ENCODE results near the gene DDN. TPM values are rescaled to one million over a fixed set of nuclear protein-coding genes. Genes with fewer than 3 reads are reported as not detected.

DDN gene
- total RNA-seq, 3 donors from 2014 or later, result under 0.01 to 0.16 TPM; not detected in 1

DNA sequence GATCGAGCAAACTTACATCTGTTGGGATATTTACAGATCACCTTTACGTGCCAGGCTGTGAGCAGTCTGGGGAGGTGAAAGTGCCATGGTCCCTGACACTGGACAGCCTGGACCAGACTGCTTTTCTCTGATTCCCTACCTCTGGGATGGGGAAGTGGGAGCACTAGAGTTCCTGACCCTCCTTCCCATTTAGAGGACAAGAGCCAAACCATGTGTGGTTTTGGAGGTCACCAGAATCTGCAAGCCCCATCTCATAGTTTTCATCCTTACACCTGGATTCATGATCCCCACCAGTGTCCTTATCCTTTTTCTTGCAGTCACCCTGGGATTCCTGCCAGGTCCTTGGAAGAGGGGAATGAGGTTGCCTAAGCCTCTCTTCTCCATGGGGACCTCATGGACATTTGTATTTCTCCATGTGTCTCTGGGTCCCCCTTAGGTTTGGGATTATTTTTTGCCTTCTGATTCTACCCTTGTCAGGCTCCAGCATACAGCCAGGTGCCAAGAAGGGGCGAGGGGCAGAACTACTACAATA is 26.2 kb downstream of the DDN start:
- Histone ChIP-seq H3K27me3 (peaks cover 12 to 69% of the 10 kb centered on the region in 2 donors), H3K4me3 (no peak overlapping the region), H3K27ac (no peak overlapping the region), H3K36me3 (no peaks in the 10 kb centered on the region), H3K9me3 (no peaks in the 10 kb centered on the region), H3K4me1 (peaks cover 5 to 9% of the 10 kb centered on the region in 2 donors)
- DNase-seq (ENCODE audit: low spot score in 2 of 2), result no peak
- TF ChIP-seq POLR2AphosphoS5 (IDR thresholded peaks at IDR 0.05), result no peak
- no peak for TF ChIP-seq CTCF (IDR thresholded peaks at IDR 0.05)
- no peak for TF ChIP-seq POLR2A (IDR thresholded peaks at IDR 0.05)
- intact Hi-C loops (cut with DNase I; ENCODE audit: low total_unique reads), result no loop called here

GRCh38 chr12:48972213-48972951 is 26.8 kb downstream of the DDN start:
- Histone ChIP-seq H3K4me1 (peaks cover 5 to 8% of the 10 kb centered on the region in 2 donors), H3K27me3 (peaks cover 12 to 62% of the 10 kb centered on the region in 2 donors), H3K4me3 (no peak overlapping the region), H3K27ac (no peak overlapping the region), H3K36me3 (no peaks in the 10 kb centered on the region), H3K9me3 (no peaks in the 10 kb centered on the region)
- no peak for DNase-seq (ENCODE audit: low spot score in 2 of 2)
- intact Hi-C loops (cut with DNase I; ENCODE audit: low total_unique reads), result no loop called here
- TF ChIP-seq POLR2A (IDR thresholded peaks at IDR 0.05), result no peak
- TF ChIP-seq CTCF (IDR thresholded peaks at IDR 0.05), result no peak
- TF ChIP-seq POLR2AphosphoS5 (IDR thresholded peaks at IDR 0.05), result no peak

DNA sequence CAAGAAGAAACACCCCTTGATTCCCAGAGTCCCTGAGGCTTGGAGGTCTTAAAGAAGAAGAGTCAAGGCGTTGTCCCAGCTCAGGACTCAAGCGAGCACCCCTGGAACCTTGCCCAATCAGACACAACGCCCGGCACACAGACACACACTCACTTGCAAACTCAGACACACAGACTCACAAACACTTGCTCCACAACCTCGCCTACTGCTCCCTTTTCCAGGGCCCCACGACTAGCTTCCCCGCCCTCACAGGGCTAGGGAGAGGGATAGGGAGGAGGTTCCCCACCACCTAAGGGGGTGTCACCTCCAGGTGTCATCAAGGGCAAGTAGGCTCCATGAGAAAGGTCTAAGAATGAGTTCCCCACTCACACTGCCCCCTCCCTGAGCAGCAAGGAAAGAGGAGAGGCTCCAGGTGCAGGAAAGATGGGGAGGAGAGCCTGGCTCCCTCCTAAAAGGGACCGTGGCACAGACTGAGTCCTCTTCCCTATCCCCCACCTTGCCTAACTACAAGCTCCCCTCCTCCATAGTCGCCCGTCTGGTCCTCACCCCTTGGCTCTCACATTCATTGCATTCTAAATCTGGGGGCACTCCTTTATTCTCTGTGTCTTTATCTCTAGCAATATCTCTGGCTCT is 28.4 kb downstream of the DDN start:
- Histone ChIP-seq H3K27me3 (peaks cover 12 to 56% of the 10 kb centered on the region in 2 donors), H3K4me1 (peaks cover 5 to 8% of the 10 kb centered on the region in 2 donors), H3K9me3 (no peaks in the 10 kb centered on the region), H3K4me3 (peak overlapping the region in 2 of 3 donors; percentile 25 to 65), H3K27ac (no peak overlapping the region), H3K36me3 (no peaks in the 10 kb centered on the region)
- intact Hi-C loops (cut with DNase I; ENCODE audit: low total_unique reads), result no loop called here
- TF ChIP-seq POLR2A (IDR thresholded peaks at IDR 0.05) (no peak), CTCF (IDR thresholded peaks at IDR 0.05) (no peak), POLR2AphosphoS5 (IDR thresholded peaks at IDR 0.05) (no peak)
- no peak for DNase-seq (ENCODE audit: low spot score in 2 of 2)

GRCh38 chr12:48969833-48970701 is 29.1 kb downstream of the DDN start:
- Histone ChIP-seq H3K36me3 (no peaks in the 10 kb centered on the region), H3K4me3 (peak overlapping the region in 2 of 3 donors; percentile 27 to 58), H3K27me3 (peaks cover 12 to 56% of the 10 kb centered on the region in 2 donors), H3K9me3 (no peaks in the 10 kb centered on the region), H3K27ac (no peak overlapping the region), H3K4me1 (peaks cover 5 to 8% of the 10 kb centered on the region in 2 donors)
- DNase-seq (ENCODE audit: low spot score in 2 of 2), result no peak
- TF ChIP-seq CTCF (IDR thresholded peaks at IDR 0.05), result no peak
- no peak for TF ChIP-seq POLR2A (IDR thresholded peaks at IDR 0.05)
- no peak for TF ChIP-seq POLR2AphosphoS5 (IDR thresholded peaks at IDR 0.05)
- intact Hi-C loops (cut with DNase I; ENCODE audit: low total_unique reads), result no loop called here
